A673 (cell line): ENCODE measurements around the gene SPAG16.

Source experiments
- CTCF ChIP-seq: fragments of 300-800, 200-600 bp; sonication (generic); conservative IDR thresholded peaks from 2 replicates; pipeline ENCODE4 v1.5.1; 2017; ENCODE audit warnings: low read depth, mild to moderate bottlenecking, antibody characterized with exemption, low read length, moderate library complexity, mixed read lengths
- EZH2 ChIP-seq: fragments of 200-600 bp; sonication (generic); IDR thresholded peaks from 2 replicates; pipeline ENCODE4 v1.6.1; 2017; ENCODE audit warnings: borderline replicate concordance, low read depth, mild to moderate bottlenecking, mixed read lengths, antibody characterized with exemption, low read length; ENCODE audit not compliant: poor library complexity, severe bottlenecking

- TF ChIP-seq CTCF (no peak), EZH2 (no peak)
These were observed 722.3 kb downstream of the SPAG16 start for GRCh38 chr2:214006601-214007000.
